CD4-positive, CD25-positive, alpha-beta regulatory T cell (primary cell): ENCODE measurements around the gene TSPOAP1. TPM values are rescaled to one million over a fixed set of nuclear protein-coding genes. Genes with fewer than 3 reads are reported as not detected.

ENCODE experiments used
- ATAC-seq, 2 donors: fragments of 150-1000 bp; cut with Tn5 transposase; one replicate each; pipeline ENCODE4 v1.10.0; 2021; ENCODE audit warnings: low read depth in 2 of 2, moderate number of reproducible peaks in 2 of 2, moderate library complexity in 1 of 2
- DNase-seq, 3 donors: peaks; one replicate each; pipeline versions ENCODE4 v3.0.0 to v3.0.0-alpha.2; 2012 to 2022; ENCODE audit warnings: mixed read lengths in 1 of 3
- H3K27ac ChIP-seq: one replicate; pipeline ENCODE4 v1.7.0; 2013; ENCODE audit warnings: mild to moderate bottlenecking, low read length; ENCODE audit not compliant: insufficient read depth, poor library complexity, severe bottlenecking
- H3K27me3 ChIP-seq: one replicate; pipeline ENCODE4 v1.7.0; 2013; ENCODE audit warnings: low read length; ENCODE audit not compliant: control insufficient read depth, insufficient read depth
- H3K36me3 ChIP-seq: one replicate; pipeline ENCODE4 v1.7.0; 2013; ENCODE audit warnings: mild to moderate bottlenecking, low read length, moderate library complexity; ENCODE audit not compliant: control insufficient read depth, insufficient read depth
- H3K4me1 ChIP-seq: 2 replicates; pipeline ENCODE4 v1.7.0; 2013; ENCODE audit warnings: mild to moderate bottlenecking, low read length; ENCODE audit not compliant: insufficient read depth, control insufficient read depth, poor library complexity, severe bottlenecking
- H3K4me3 ChIP-seq: one replicate; pipeline ENCODE4 v1.7.0; 2013; ENCODE audit warnings: low read depth, mild to moderate bottlenecking, low read length, moderate library complexity
- H3K9me3 ChIP-seq, 2 experiments: 1 replicate in 1 of 2; 2 replicates in 1 of 2; pipeline ENCODE4 v1.7.0; 2013; ENCODE audit warnings: low read length in 2 of 2, mild to moderate bottlenecking in 1 of 2, moderate library complexity in 1 of 2; ENCODE audit not compliant: control insufficient read depth in 2 of 2
- H3K27ac Mint-ChIP-seq, 3 donors: one replicate each; pipeline ENCODE4 v1.8.0; 2020 to 2022; ENCODE audit warnings: mild to moderate bottlenecking in 3 of 3, mixed read lengths in 3 of 3, moderate library complexity in 2 of 3
- H3K27me3 Mint-ChIP-seq: one replicate; pipeline ENCODE4 v1.8.0; 2022; ENCODE audit warnings: mild to moderate bottlenecking, mixed read lengths
- H3K36me3 Mint-ChIP-seq: one replicate; pipeline ENCODE4 v1.8.0; 2020; ENCODE audit warnings: mixed read lengths
- H3K4me1 Mint-ChIP-seq, 4 donors: one replicate each; pipeline ENCODE4 v1.8.0; 2020 to 2022; ENCODE audit warnings: mixed read lengths in 4 of 4, mild to moderate bottlenecking in 1 of 4
- H3K4me3 Mint-ChIP-seq, 4 donors: one replicate each; pipeline ENCODE4 v1.8.0; 2020 to 2022; ENCODE audit warnings: mild to moderate bottlenecking in 4 of 4, mixed read lengths in 4 of 4, moderate library complexity in 3 of 4
- H3K9me3 Mint-ChIP-seq, 7 donors: one replicate each; pipeline ENCODE4 v1.8.0; 2020 to 2022; ENCODE audit warnings: mixed read lengths in 7 of 7, mild to moderate bottlenecking in 3 of 7, moderate library complexity in 2 of 7
- polyA plus RNA-seq, 4 donors: library from polyadenylated mRNA; unstranded; fragments of 300-500 nt; fragmentation: Illumina TruSeq; gene quantifications; one replicate each; pipeline ENCODE4 v1.2.3, GENCODE V29; 2021
- total RNA-seq: library from RNA; stranded (reverse); gene quantifications from one replicate; pipeline ENCODE4 v1.2.3, GENCODE V29; 2022

The TSPOAP1 gene
- total and polyA plus RNA-seq, 5 donors from 2014 or later: 0.73 to 47.4 (median 1.0) TPM

- ATAC-seq: no peak
- H3K9me3 Mint-ChIP-seq: no peaks in the 10 kb centered on the region
- no peak overlapping the region for H3K4me3 ChIP-seq
- H3K36me3 ChIP-seq: peaks cover 10% of the 10 kb centered on the region
- no peak for DNase-seq
- H3K27me3 ChIP-seq: no peaks in the 10 kb centered on the region
- H3K4me1 ChIP-seq: no peaks in the 10 kb centered on the region
- no peak overlapping the region for H3K27ac ChIP-seq
- H3K27me3 Mint-ChIP-seq: no peaks in the 10 kb centered on the region
- H3K36me3 Mint-ChIP-seq: peaks cover 17% of the 10 kb centered on the region
- no peaks in the 10 kb centered on the region for H3K9me3 ChIP-seq
- no peak overlapping the region for H3K27ac Mint-ChIP-seq
- peaks cover 0 to 4% (median 0%) of the 10 kb centered on the region in 4 donors for H3K4me1 Mint-ChIP-seq
- H3K4me3 Mint-ChIP-seq: no peak overlapping the region
These were observed 18.7 kb downstream of the TSPOAP1 start for GRCh38 chr17:58309918-58310259.

- H3K36me3 ChIP-seq: peaks cover 10% of the 10 kb centered on the region
- H3K36me3 Mint-ChIP-seq: peaks cover 16% of the 10 kb centered on the region
- H3K27ac Mint-ChIP-seq: no peak overlapping the region
These were observed 19.3 kb downstream of the TSPOAP1 start for GRCh38 chr17:58308985-58309917.

GRCh38 chr17:58308173-58308984 lies 20.2 kb downstream of the TSPOAP1 start:
- H3K27ac Mint-ChIP-seq: no peak overlapping the region
- H3K9me3 ChIP-seq: no peaks in the 10 kb centered on the region
- no peak overlapping the region for H3K4me3 Mint-ChIP-seq
- no peaks in the 10 kb centered on the region for H3K4me1 ChIP-seq
- H3K4me3 ChIP-seq: no peak overlapping the region
- no peaks in the 10 kb centered on the region for H3K9me3 Mint-ChIP-seq
- H3K27ac ChIP-seq: no peak overlapping the region
- peaks cover 10% of the 10 kb centered on the region for H3K36me3 ChIP-seq
- peaks cover 17% of the 10 kb centered on the region for H3K36me3 Mint-ChIP-seq
- no peaks in the 10 kb centered on the region for H3K27me3 ChIP-seq
- peaks cover 6 to 7% (median 6%) of the 10 kb centered on the region in 4 donors for H3K4me1 Mint-ChIP-seq
- DNase-seq (no peak), ATAC-seq (no peak)
- H3K27me3 Mint-ChIP-seq: no peaks in the 10 kb centered on the region

More at GRCh38 chr17:58308985-58309917, 19.3 kb downstream of the TSPOAP1 start:
- H3K9me3 ChIP-seq: no peaks in the 10 kb centered on the region
- H3K27ac ChIP-seq: no peak overlapping the region
- H3K27me3 ChIP-seq: no peaks in the 10 kb centered on the region
- ATAC-seq (no peak), DNase-seq (no peak)
- Mint-ChIP-seq H3K27me3 (no peaks in the 10 kb centered on the region), H3K4me3 (no peak overlapping the region), H3K4me1 (peaks cover 2 to 5% (median 3%) of the 10 kb centered on the region in 4 donors), H3K9me3 (no peaks in the 10 kb centered on the region)
- H3K4me1 ChIP-seq: no peaks in the 10 kb centered on the region
- H3K4me3 ChIP-seq: no peak overlapping the region

- ATAC-seq: no peak
- Mint-ChIP-seq H3K36me3 (peaks cover 16% of the 10 kb centered on the region), H3K9me3 (no peaks in the 10 kb centered on the region), H3K4me3 (no peak overlapping the region), H3K4me1 (peaks cover 6 to 8% (median 6%) of the 10 kb centered on the region in 4 donors), H3K27ac (no peak overlapping the region), H3K27me3 (no peaks in the 10 kb centered on the region)
- Histone ChIP-seq H3K27ac (no peak overlapping the region), H3K36me3 (peaks cover 10% of the 10 kb centered on the region), H3K4me1 (no peaks in the 10 kb centered on the region), H3K9me3 (no peaks in the 10 kb centered on the region), H3K4me3 (no peak overlapping the region), H3K27me3 (no peaks in the 10 kb centered on the region)
- no peak for DNase-seq
These were observed 21.0 kb downstream of the TSPOAP1 start for GRCh38 chr17:58307468-58308172.

- Histone ChIP-seq H3K27me3 (no peaks in the 10 kb centered on the region), H3K4me1 (no peaks in the 10 kb centered on the region), H3K36me3 (peaks cover 13% of the 10 kb centered on the region), H3K4me3 (no peak overlapping the region), H3K9me3 (no peaks in the 10 kb centered on the region), H3K27ac (no peak overlapping the region)
- H3K4me3 Mint-ChIP-seq: no peak overlapping the region
- DNase-seq (no peak), ATAC-seq (no peak)
- H3K36me3 Mint-ChIP-seq: peaks cover 16% of the 10 kb centered on the region
- H3K27ac Mint-ChIP-seq: no peak overlapping the region
- peaks cover 6 to 9% (median 6%) of the 10 kb centered on the region in 4 donors for H3K4me1 Mint-ChIP-seq
- no peaks in the 10 kb centered on the region for H3K27me3 Mint-ChIP-seq
- no peaks in the 10 kb centered on the region for H3K9me3 Mint-ChIP-seq
These were observed 22.3 kb downstream of the TSPOAP1 start for GRCh38 chr17:58306131-58306951.

- Mint-ChIP-seq H3K27me3 (no peaks in the 10 kb centered on the region), H3K36me3 (peaks cover 16% of the 10 kb centered on the region), H3K27ac (no peak overlapping the region), H3K9me3 (no peaks in the 10 kb centered on the region), H3K4me3 (no peak overlapping the region), H3K4me1 (peaks cover 6 to 9% (median 6%) of the 10 kb centered on the region in 4 donors)
- DNase-seq: no peak
- no peaks in the 10 kb centered on the region for H3K27me3 ChIP-seq
- H3K36me3 ChIP-seq: peaks cover 13% of the 10 kb centered on the region
- no peak for ATAC-seq
- H3K9me3 ChIP-seq: no peaks in the 10 kb centered on the region
- H3K4me1 ChIP-seq: no peaks in the 10 kb centered on the region
- H3K27ac ChIP-seq: no peak overlapping the region
- no peak overlapping the region for H3K4me3 ChIP-seq
These were observed 23.0 kb downstream of the TSPOAP1 start for GRCh38 chr17:58305626-58306025.
